ENCODE data around the gene MLXIPL. TPM values are rescaled to one million over a fixed set of nuclear protein-coding genes. Genes with fewer than 3 reads are reported as not detected.
A peak's percentile ranks its signal among the peaks of the same experiment; 100 is the strongest.

Gene MLXIPL
- total RNA-seq, 4 donors from 2014 or later = 17.3 to 106 (median 28.4) TPM

DNA sequence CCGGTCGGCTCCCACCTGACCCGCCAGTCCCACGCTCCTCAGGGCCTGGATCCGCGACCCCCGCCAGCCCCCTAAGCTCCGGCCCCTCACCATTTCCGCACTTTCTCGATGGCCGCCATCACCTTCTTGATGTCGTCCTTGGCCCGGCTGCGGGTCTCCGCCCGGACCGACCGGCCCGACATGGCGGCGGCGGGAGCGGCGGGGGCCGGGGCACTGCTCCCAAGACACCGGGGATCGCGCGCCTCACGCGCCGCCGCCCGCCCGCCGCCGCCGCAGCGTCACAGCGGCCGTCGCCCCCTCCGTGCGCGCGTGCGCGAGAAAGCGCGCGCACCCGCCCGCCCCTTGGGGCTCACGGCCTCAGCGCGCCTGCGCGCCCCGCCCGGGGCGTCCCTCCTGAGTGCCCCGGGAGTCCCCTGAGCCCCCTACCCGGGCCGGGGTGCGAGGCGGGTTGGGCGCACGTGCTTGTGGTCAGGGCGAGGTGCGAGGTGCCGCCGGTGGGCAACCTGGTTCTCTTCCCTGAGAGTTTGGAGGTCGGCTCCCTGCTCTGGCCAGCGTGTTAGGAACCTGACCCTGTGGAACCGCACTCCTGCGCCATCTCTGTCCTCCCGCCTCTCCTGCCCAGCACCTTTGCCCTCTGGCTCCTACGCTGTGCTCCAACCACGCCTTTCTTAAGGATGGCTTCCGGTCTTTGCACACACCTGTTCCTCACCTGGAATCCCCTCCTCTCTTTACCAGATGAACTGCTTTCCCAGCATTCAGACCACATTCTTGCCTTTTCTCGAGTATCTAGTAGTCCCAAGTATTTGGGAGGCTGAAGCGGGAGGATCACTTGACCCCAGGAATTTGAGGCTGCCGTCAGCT is 66.7 kb downstream of the MLXIPL start, which contains the start of gene BCL7B:
BCL7B (minus strand) TSS at position 294 of the 861 bp plus-strand sequence; CDS start at position 182, 112 bp downstream.
- peak; percentile 80 for DNase-seq
- Histone ChIP-seq H3K4me3 (peak within 1 kb of the TSS; percentile 72 to 97 (median 88)), H3K4me1 (peaks cover 7 to 34% (median 20%) of the 10 kb centered on the region in 4 donors), H3K27ac (peak within 1 kb of the TSS; percentile 99 to 100 (median 100)), H3K9me3 (no peaks in the 10 kb centered on the region), H3K36me3 (peaks cover 0 to 15% (median 0%) of the 10 kb centered on the region in 4 donors), H3K27me3 (no peaks in the 10 kb centered on the region)
- 8% methylated on average over 43 of the region's 83 CpGs; no CpG with 5 or more reads in 1 of the 2 donors for WGBS, 2 donors (ENCODE audit: low coverage in 1 of 2)
- TF ChIP-seq, protein P1, sequence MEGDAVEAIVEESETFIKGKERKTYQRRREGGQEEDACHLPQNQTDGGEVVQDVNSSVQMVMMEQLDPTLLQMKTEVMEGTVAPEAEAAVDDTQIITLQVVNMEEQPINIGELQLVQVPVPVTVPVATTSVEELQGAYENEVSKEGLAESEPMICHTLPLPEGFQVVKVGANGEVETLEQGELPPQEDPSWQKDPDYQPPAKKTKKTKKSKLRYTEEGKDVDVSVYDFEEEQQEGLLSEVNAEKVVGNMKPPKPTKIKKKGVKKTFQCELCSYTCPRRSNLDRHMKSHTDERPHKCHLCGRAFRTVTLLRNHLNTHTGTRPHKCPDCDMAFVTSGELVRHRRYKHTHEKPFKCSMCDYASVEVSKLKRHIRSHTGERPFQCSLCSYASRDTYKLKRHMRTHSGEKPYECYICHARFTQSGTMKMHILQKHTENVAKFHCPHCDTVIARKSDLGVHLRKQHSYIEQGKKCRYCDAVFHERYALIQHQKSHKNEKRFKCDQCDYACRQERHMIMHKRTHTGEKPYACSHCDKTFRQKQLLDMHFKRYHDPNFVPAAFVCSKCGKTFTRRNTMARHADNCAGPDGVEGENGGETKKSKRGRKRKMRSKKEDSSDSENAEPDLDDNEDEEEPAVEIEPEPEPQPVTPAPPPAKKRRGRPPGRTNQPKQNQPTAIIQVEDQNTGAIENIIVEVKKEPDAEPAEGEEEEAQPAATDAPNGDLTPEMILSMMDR (IDR thresholded peaks at IDR 0.05) = no peak
- TF ChIP-seq POLR2A (IDR thresholded peaks at IDR 0.05) (peak; percentile 83), POLR2AphosphoS5 (IDR thresholded peaks at IDR 0.05) (peak; percentile 27 to 87 (median 59))
- in situ Hi-C loops (cut with MboI; ENCODE audit: low pct_ligation_motif_present in 1 of 4, low pct_unique_long_range_greater_than_20kb in 1 of 4, low sequenced_read_pairs in 3 of 4) = no loop called here
- intact Hi-C loops (cut with DNase I; ENCODE audit: low total_unique reads) = no loop called here

DNA sequence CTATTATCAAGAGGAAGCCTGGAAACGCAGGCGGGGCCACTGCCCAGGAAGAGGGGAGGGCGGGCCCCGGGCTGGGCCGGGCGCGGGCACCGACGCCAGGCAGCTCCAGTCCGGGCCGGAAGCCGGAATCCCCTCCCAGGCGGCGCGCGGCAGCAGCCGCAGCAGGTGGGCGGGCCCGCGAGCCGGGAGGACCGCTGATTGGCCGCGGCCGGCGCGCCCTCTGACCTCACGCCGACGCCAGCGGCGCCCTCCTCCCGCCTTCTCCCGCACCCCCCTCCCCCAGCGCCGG is 67.3 kb downstream of the MLXIPL start:
- in situ Hi-C loops (cut with MboI; ENCODE audit: low pct_ligation_motif_present in 1 of 4, low pct_unique_long_range_greater_than_20kb in 1 of 4, low sequenced_read_pairs in 3 of 4) (no loop called here), intact Hi-C loops (cut with DNase I; ENCODE audit: low total_unique reads) (no loop called here)
- H3K27me3 ChIP-seq = no peaks in the 10 kb centered on the region
- peak; percentile 96 for DNase-seq
- peaks cover 7 to 34% (median 20%) of the 10 kb centered on the region in 4 donors for H3K4me1 ChIP-seq
- TF ChIP-seq, protein P1 (IDR thresholded peaks at IDR 0.05) = no peak
- TF ChIP-seq EP300 (IDR thresholded peaks at IDR 0.05; ENCODE audit: low read depth) (no peak), POLR2AphosphoS5 (IDR thresholded peaks at IDR 0.05) (no peak), POLR2A (IDR thresholded peaks at IDR 0.05) (no peak)
- peaks cover 0 to 21% (median 1%) of the 10 kb centered on the region in 4 donors for H3K36me3 ChIP-seq
- peak overlapping the region; percentile 99 to 100 (median 100) for H3K27ac ChIP-seq
- no peaks in the 10 kb centered on the region for H3K9me3 ChIP-seq
- peak overlapping the region; percentile 72 to 97 (median 88) for H3K4me3 ChIP-seq
- 0% methylated on average over 35 of the region's 36 CpGs; no CpG with 5 or more reads in 1 of the 2 donors for WGBS, 2 donors (ENCODE audit: low coverage in 1 of 2)

DNA sequence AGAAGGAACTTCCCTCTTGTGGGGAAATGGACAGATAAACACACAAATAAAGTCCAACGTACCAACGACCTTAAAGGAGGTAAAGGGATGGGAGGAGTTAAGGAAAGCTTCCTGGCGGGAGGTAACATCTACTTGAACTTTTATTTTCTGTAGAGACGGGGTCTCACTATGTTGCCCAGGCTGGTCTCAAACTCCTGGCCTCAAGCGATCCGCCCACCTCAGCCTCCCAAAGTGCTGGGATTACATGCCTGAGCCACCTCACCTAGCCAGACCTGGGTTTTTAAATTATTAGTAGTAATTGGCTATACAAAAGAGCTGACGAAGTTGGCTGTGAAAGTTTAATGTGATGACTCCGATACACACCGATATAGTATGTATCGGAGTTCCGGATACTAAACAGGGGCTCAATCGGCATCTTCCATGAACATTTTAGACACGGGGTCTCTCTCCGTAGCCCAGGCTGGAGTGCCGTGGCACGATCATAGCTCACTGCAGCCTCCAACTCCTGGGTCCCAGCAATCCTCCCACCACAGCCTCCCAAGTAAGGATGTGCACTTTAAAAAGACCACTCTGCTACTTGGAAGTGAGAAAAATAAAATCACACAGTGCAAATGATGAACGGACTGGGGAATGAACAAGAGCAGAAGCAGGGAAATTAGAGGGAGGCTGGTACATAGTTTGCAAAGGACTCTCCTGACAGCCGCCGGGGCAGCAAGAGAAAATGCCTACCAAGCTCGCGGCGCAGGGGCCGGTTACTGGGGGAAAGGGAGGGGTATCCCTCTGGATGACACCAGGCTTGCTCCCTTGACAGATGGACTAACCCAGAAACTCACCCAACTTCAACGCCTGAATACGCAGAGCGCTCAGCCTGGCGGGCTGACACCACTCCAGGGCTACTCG is 67.9 kb downstream of the MLXIPL start:
- WGBS, 2 donors (ENCODE audit: low coverage in 1 of 2) = 12 to 25% methylated on average over 7 to 28 of the region's 28 CpGs
- no peak for DNase-seq
- H3K9me3 ChIP-seq = no peaks in the 10 kb centered on the region
- peak overlapping the region; percentile 99 to 100 (median 100) for H3K27ac ChIP-seq
- intact Hi-C loops (cut with DNase I; ENCODE audit: low total_unique reads) = no loop called here
- TF ChIP-seq EP300 (IDR thresholded peaks at IDR 0.05; ENCODE audit: low read depth) = no peak
- peak; percentile 79 to 92 (median 91) for TF ChIP-seq POLR2AphosphoS5 (IDR thresholded peaks at IDR 0.05)
- peak; percentile 75 for TF ChIP-seq POLR2A (IDR thresholded peaks at IDR 0.05)
- TF ChIP-seq, protein P1 (IDR thresholded peaks at IDR 0.05) = no peak
- in situ Hi-C loops (cut with MboI; ENCODE audit: low pct_ligation_motif_present in 1 of 4, low pct_unique_long_range_greater_than_20kb in 1 of 4, low sequenced_read_pairs in 3 of 4) = no loop called here
- peaks cover 7 to 34% (median 20%) of the 10 kb centered on the region in 4 donors for H3K4me1 ChIP-seq
- H3K27me3 ChIP-seq = no peaks in the 10 kb centered on the region
- H3K36me3 ChIP-seq = peaks cover 0 to 27% (median 4%) of the 10 kb centered on the region in 4 donors
- peak overlapping the region; percentile 72 to 97 (median 80) for H3K4me3 ChIP-seq
